Hepatocyte (in vitro differentiated cells): ENCODE measurements around the gene XKRX. TPM values are rescaled to one million over a fixed set of nuclear protein-coding genes. Genes with fewer than 3 reads are reported as not detected.

Source experiments
- DNase-seq: peaks from one replicate; pipeline ENCODE4 v3.0.0-alpha.2; 2016; ENCODE audit warnings: low spot score
- H2AFZ ChIP-seq: fragments of 200-600 bp; sonication (generic); 2 replicates; pipeline ENCODE4 v1.6.0; 2016; ENCODE audit warnings: antibody characterized with exemption, mild to moderate bottlenecking
- H3K27ac ChIP-seq: fragments of 200-600 bp; sonication (generic); 2 replicates; pipeline ENCODE4 v1.5.1; 2016; ENCODE audit warnings: mild to moderate bottlenecking
- H3K27me3 ChIP-seq: fragments of 200-600 bp; sonication (generic); 2 replicates; pipeline ENCODE4 v1.6.1; 2016
- H3K36me3 ChIP-seq: fragments of 200-600 bp; sonication (generic); replicated peaks from 2 replicates; pipeline ENCODE4 v1.5.1; 2016; ENCODE audit warnings: low read depth; ENCODE audit not compliant: insufficient read depth
- H3K4me1 ChIP-seq: fragments of 200-600 bp; sonication (generic); 2 replicates; pipeline ENCODE4 v1.5.1; 2016; ENCODE audit warnings: mild to moderate bottlenecking, moderate library complexity; ENCODE audit not compliant: insufficient read depth
- H3K4me2 ChIP-seq: fragments of 200-600 bp; sonication (generic); 2 replicates; pipeline ENCODE4 v1.6.0; 2016
- H3K4me3 ChIP-seq: fragments of 200-600 bp; sonication (generic); 2 replicates; pipeline ENCODE4 v1.5.1; 2016; ENCODE audit warnings: mild to moderate bottlenecking
- H3K79me2 ChIP-seq: fragments of 200-600 bp; sonication (generic); 2 replicates; pipeline ENCODE4 v1.6.0; 2017; ENCODE audit warnings: mild to moderate bottlenecking
- H3K9me2 ChIP-seq: fragments of 200-600 bp; sonication (generic); replicated peaks from 2 replicates; pipeline ENCODE4 v1.6.0; 2017; ENCODE audit warnings: mild to moderate bottlenecking; ENCODE audit not compliant: insufficient read depth
- H3K9me3 ChIP-seq: fragments of 200-600 bp; sonication (generic); 2 replicates; pipeline ENCODE4 v1.5.1; 2016; ENCODE audit warnings: low read depth, mild to moderate bottlenecking
- H4K20me1 ChIP-seq: fragments of 200-600 bp; sonication (generic); 2 replicates; pipeline ENCODE4 v1.6.0; 2016; ENCODE audit warnings: mild to moderate bottlenecking; ENCODE audit not compliant: insufficient read depth, poor library complexity, severe bottlenecking
- CTCF ChIP-seq: fragments of 200-600 bp; sonication (generic); IDR thresholded peaks from 2 replicates; pipeline ENCODE4 v1.5.1; 2016; ENCODE audit warnings: antibody characterized with exemption, mild to moderate bottlenecking; ENCODE audit not compliant: poor library complexity
- EZH2 ChIP-seq: fragments of 200-600 bp; sonication (generic); IDR thresholded peaks from 2 replicates; pipeline ENCODE4 v1.6.1; 2016; ENCODE audit warnings: antibody characterized with exemption, mild to moderate bottlenecking, borderline replicate concordance
- EZH2phosphoT487 ChIP-seq: fragments of 200-600 bp; sonication (generic); IDR thresholded peaks from one replicate; pipeline ENCODE4 v1.6.1; 2018; ENCODE audit warnings: antibody characterized with exemption, mild to moderate bottlenecking, low read depth, moderate library complexity; ENCODE audit not compliant: unreplicated experiment, severe bottlenecking
- WGBS: methylation state at CpG from one replicate; pipeline ENCODE4 v1.1.6; 2016; ENCODE audit warnings: low lambda C conversion rate; ENCODE audit errors: missing lambda C conversion rate; 5-methylcytosine and 5-hydroxymethylcytosine counted together
- polyA plus RNA-seq: library from polyadenylated mRNA; unstranded; fragments of >200 nt; fragmentation: Nextera tagmentation; extraction: Ambion mirVana; gene quantifications from 2 replicates; pipeline ENCODE4 v1.2.1, GENCODE V29; 2016
- total RNA-seq: library from RNA; depleted of rRNA; stranded (reverse); fragments of >200 nt; gene quantifications from 2 replicates; pipeline ENCODE4 v1.2.3, GENCODE V29; 2014

Gene XKRX
- total and polyA plus RNA-seq, 2 experiments from 2014 or later = 1.1 to 8.7 TPM

GRCh38 chrX:100939333-100939732 is 10.6 kb upstream of the XKRX start:
- Histone ChIP-seq H3K27ac (no peak overlapping the region), H3K4me3 (no peak overlapping the region), H3K9me3 (no peaks in the 10 kb centered on the region), H3K4me2 (no peak overlapping the region), H4K20me1 (no peaks in the 10 kb centered on the region), H3K9me2 (no peaks in the 10 kb centered on the region), H3K4me1 (no peaks in the 10 kb centered on the region), H3K27me3 (no peaks in the 10 kb centered on the region), H3K79me2 (no peaks in the 10 kb centered on the region), H3K36me3 (no peaks in the 10 kb centered on the region), H2AFZ (no peak overlapping the region)
- DNase-seq = no peak
- TF ChIP-seq CTCF = no peak
- no peak for TF ChIP-seq EZH2phosphoT487
- TF ChIP-seq EZH2 = no peak
- 65% methylated on average over 4 of the region's 4 CpGs for WGBS

GRCh38 chrX:100935767-100936166 is 7.0 kb upstream of the XKRX start:
- Histone ChIP-seq H3K27ac (no peak overlapping the region), H3K36me3 (no peaks in the 10 kb centered on the region), H2AFZ (no peak overlapping the region), H3K9me2 (no peaks in the 10 kb centered on the region), H3K4me2 (no peak overlapping the region), H3K9me3 (no peaks in the 10 kb centered on the region), H3K79me2 (no peaks in the 10 kb centered on the region), H3K27me3 (no peaks in the 10 kb centered on the region), H3K4me1 (no peaks in the 10 kb centered on the region), H3K4me3 (no peak overlapping the region), H4K20me1 (no peaks in the 10 kb centered on the region)
- no peak for DNase-seq
- TF ChIP-seq CTCF (no peak), EZH2phosphoT487 (no peak), EZH2 (no peak)
- WGBS = 67% methylated on average over 2 of the region's 2 CpGs

DNA sequence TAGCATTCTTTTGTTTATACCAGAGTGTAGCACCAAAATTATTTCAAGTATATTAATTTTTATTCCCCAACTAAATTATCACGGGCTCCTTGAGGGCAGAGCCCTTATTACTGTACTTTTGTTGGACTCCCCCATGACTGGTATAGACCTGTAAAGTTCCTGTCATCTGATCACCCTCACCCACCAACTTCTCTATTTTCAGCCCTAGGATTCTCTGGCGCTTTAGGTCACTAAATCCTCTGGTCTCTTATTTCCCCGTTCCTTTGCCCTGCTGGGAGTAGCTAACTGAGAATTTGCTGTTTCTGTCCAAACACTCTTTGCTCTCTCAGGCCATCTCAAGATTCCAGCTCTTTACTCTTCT is 3.2 kb upstream of the XKRX start:
- no peak overlapping the region for H3K4me3 ChIP-seq
- 73% methylated on average over 3 of the region's 3 CpGs for WGBS
- H3K79me2 ChIP-seq = no peaks in the 10 kb centered on the region
- H4K20me1 ChIP-seq = no peaks in the 10 kb centered on the region
- DNase-seq = no peak
- H3K4me2 ChIP-seq = no peak overlapping the region
- H3K4me1 ChIP-seq = no peaks in the 10 kb centered on the region
- H3K9me3 ChIP-seq = no peaks in the 10 kb centered on the region
- H3K27ac ChIP-seq = no peak overlapping the region
- no peaks in the 10 kb centered on the region for H3K27me3 ChIP-seq
- no peaks in the 10 kb centered on the region for H3K36me3 ChIP-seq
- H3K9me2 ChIP-seq = no peaks in the 10 kb centered on the region
- H2AFZ ChIP-seq = no peak overlapping the region
- TF ChIP-seq CTCF = no peak
- no peak for TF ChIP-seq EZH2phosphoT487
- TF ChIP-seq EZH2 = no peak
